ENCODE measurements around the gene BLMH.

- TF ChIP-seq POLR2A (IDR thresholded peaks at IDR 0.05): no peak
- TF ChIP-seq, protein P1, sequence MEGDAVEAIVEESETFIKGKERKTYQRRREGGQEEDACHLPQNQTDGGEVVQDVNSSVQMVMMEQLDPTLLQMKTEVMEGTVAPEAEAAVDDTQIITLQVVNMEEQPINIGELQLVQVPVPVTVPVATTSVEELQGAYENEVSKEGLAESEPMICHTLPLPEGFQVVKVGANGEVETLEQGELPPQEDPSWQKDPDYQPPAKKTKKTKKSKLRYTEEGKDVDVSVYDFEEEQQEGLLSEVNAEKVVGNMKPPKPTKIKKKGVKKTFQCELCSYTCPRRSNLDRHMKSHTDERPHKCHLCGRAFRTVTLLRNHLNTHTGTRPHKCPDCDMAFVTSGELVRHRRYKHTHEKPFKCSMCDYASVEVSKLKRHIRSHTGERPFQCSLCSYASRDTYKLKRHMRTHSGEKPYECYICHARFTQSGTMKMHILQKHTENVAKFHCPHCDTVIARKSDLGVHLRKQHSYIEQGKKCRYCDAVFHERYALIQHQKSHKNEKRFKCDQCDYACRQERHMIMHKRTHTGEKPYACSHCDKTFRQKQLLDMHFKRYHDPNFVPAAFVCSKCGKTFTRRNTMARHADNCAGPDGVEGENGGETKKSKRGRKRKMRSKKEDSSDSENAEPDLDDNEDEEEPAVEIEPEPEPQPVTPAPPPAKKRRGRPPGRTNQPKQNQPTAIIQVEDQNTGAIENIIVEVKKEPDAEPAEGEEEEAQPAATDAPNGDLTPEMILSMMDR (IDR thresholded peaks at IDR 0.05): no peak
Observed at GRCh38 chr17:30274887-30275286, 16.9 kb downstream of the BLMH start.
